Fibroblast of the aortic adventitia (primary cell): ENCODE data around the gene GRP. TPM values are rescaled to one million over a fixed set of nuclear protein-coding genes. Genes with fewer than 3 reads are reported as not detected.

ENCODE experiments used
- total RNA-seq: library from RNA; depleted of rRNA; stranded (reverse); fragments of >200 nt; gene quantifications from 2 replicates; pipeline ENCODE4 v1.2.3, GENCODE V29; 2012; ENCODE audit warnings: low replicate concordance

The GRP gene
- total RNA-seq, 1 donor = not detected

Other genes starting within 250 kb of the GRP start
- gene SEC11C, start 80.3 kb upstream of the GRP start, total RNA-seq = 8.8 and 13.2 TPM in 2 replicates
- not detected in 2 replicates for gene RAX, start 53.3 kb downstream of the GRP start, total RNA-seq
- 0.49 TPM in 1 of 2 replicates, not detected in the other for gene CPLX4, start 98.5 kb downstream of the GRP start, total RNA-seq
- gene LMAN1, start 139.1 kb downstream of the GRP start, total RNA-seq = 182 and 207 TPM in 2 replicates